GM12878 (cell line): ENCODE measurements around the gene ACACB. TPM values are rescaled to one million over a fixed set of nuclear protein-coding genes. Genes with fewer than 3 reads are reported as not detected.

Experiments
- ATAC-seq: fragments of 200-7000 bp; cut with Tn5 transposase; 3 replicates; pipeline ENCODE4 v1.9.1; 2020; ENCODE audit warnings: mild to moderate bottlenecking, moderate library complexity
- BruUV-seq: library from RNA; stranded (reverse); fragments of 400-500 nt; replicated peaks from 2 replicates; lab custom pipeline; 2021; lab: Mats Ljungman, UMichigan
- CTCF ChIA-PET: fragments of 300-600 bp; sonication (Branson Sonifier 250); formaldehyde crosslinking; extraction: SDS; loops from one replicate; lab custom pipeline; 2021; ENCODE audit warnings: inconsistent platforms; lab: Yijun Ruan, JAX
- POLR2A ChIA-PET: fragments of 350-600 bp; formaldehyde crosslinking; extraction: SDS; loops from one replicate; lab custom pipeline; 2021; ENCODE audit warnings: inconsistent platforms; lab: Charles Lee
- RAD21 ChIA-PET: fragments of 300-600 bp; sonication (Branson Sonifier 250); formaldehyde crosslinking; loops from one replicate; lab custom pipeline; 2023; ENCODE audit warnings: antibody characterized with exemption; ENCODE audit not compliant: unreplicated experiment; lab: Charles Lee
- SMC1A ChIA-PET: fragments of 300-600 bp; sonication (Branson Sonifier 250); formaldehyde crosslinking; loops from one replicate; lab custom pipeline; 2023; ENCODE audit not compliant: unreplicated experiment, uncharacterized antibody; lab: Charles Lee
- DNase-seq: peaks from one replicate; pipeline ENCODE4 v3.0.0-alpha.2; 2011; ENCODE audit warnings: low read depth, low spot score
- FAIRE-seq: peaks from 3 replicates; lab custom pipeline; 2011; peaks lifted over from hg19 to GRCh38; lab: Jason Lieb, UNC
- H2AFZ ChIP-seq: 2 replicates; pipeline ENCODE4 v1.6.0; 2011; ENCODE audit warnings: low read depth, low read length, control low read depth; ENCODE audit not compliant: control insufficient read depth
- H3K27ac ChIP-seq: 2 replicates; pipeline ENCODE4 v1.5.1; 2011; ENCODE audit warnings: control low read depth; ENCODE audit not compliant: control insufficient read depth, insufficient read depth
- H3K27me3 ChIP-seq, 2 experiments: replicated peaks in 1 of 2; 2 replicates each; pipeline versions ENCODE4 v1.6.0 to v1.6.1; 2011; ENCODE audit warnings: low read length in 1 of 2; ENCODE audit not compliant: control insufficient read depth in 2 of 2, insufficient read depth in 2 of 2
- H3K36me3 ChIP-seq, 2 experiments: 2 replicates each; pipeline ENCODE4 v1.5.1; 2011; ENCODE audit warnings: low read length in 1 of 2; ENCODE audit not compliant: control insufficient read depth in 2 of 2, insufficient read depth in 2 of 2
- H3K4me1 ChIP-seq: 2 replicates; pipeline ENCODE4 v1.6.1; 2011; ENCODE audit warnings: mild to moderate bottlenecking, low read length, moderate library complexity, mixed read lengths; ENCODE audit not compliant: control insufficient read depth, insufficient read depth
- H3K4me2 ChIP-seq: 2 replicates; pipeline ENCODE4 v1.6.0; 2011; ENCODE audit warnings: control low read depth; ENCODE audit not compliant: control insufficient read depth, insufficient read depth
- H3K4me3 ChIP-seq: fragments of 200-600 bp; sonication (generic); 2 replicates; pipeline ENCODE4 v1.5.1; 2016
- H3K79me2 ChIP-seq: 2 replicates; pipeline ENCODE4 v1.6.0; 2011; ENCODE audit warnings: low read length; ENCODE audit not compliant: control insufficient read depth, insufficient read depth
- H3K9ac ChIP-seq: 2 replicates; pipeline ENCODE4 v1.8.0; 2011; ENCODE audit warnings: low read length, control low read depth, mixed read lengths; ENCODE audit not compliant: control insufficient read depth, insufficient read depth
- H3K9me3 ChIP-seq: replicated peaks from 3 replicates; pipeline ENCODE4 v1.5.1; 2011; ENCODE audit warnings: mild to moderate bottlenecking, low read length; ENCODE audit not compliant: control insufficient read depth, insufficient read depth
- H4K20me1 ChIP-seq: 2 replicates; pipeline ENCODE4 v1.6.0; 2011; ENCODE audit not compliant: control insufficient read depth, insufficient read depth
- CHD4 ChIP-seq: fragments of 200-600 bp; sonication (generic); IDR thresholded peaks from 2 replicates; pipeline ENCODE4 v1.6.1; 2016; ENCODE audit warnings: mild to moderate bottlenecking
- ETV6 ChIP-seq, 2 experiments: fragments of 450-650 bp in 1 of 2; IDR thresholded peaks in 1 of 2; conservative IDR thresholded peaks in 1 of 2; 2 replicates each; pipeline ENCODE4 v1.6.1; 2014; ENCODE audit warnings: antibody characterized with exemption in 1 of 2, borderline replicate concordance in 1 of 2, low read depth in 1 of 2, mild to moderate bottlenecking in 1 of 2, moderate library complexity in 1 of 2
- GATAD2B ChIP-seq: fragments of 450-650 bp; conservative IDR thresholded peaks from 2 replicates; pipeline ENCODE4 v1.6.1; 2017; ENCODE audit warnings: low read depth, mild to moderate bottlenecking, moderate library complexity
- HDGF ChIP-seq: fragments of 450-650 bp; IDR thresholded peaks from 2 replicates; pipeline ENCODE4 v1.6.1; 2016; ENCODE audit warnings: antibody characterized with exemption
- RUNX3 ChIP-seq: IDR thresholded peaks from 2 replicates; pipeline ENCODE4 v1.6.1; 2012; ENCODE audit warnings: low read length, inconsistent platforms
- YY1 ChIP-seq: IDR thresholded peaks from 2 replicates; pipeline ENCODE4 v1.6.1; 2011; ENCODE audit warnings: low read depth, mild to moderate bottlenecking, low read length
- ZBTB4 ChIP-seq: fragments of 450-650 bp; formaldehyde crosslinking; IDR thresholded peaks from 2 replicates; pipeline ENCODE4 v1.4.0; 2022; ENCODE audit warnings: mild to moderate bottlenecking, moderate library complexity
- ZSCAN29 ChIP-seq: fragments of 450-650 bp; IDR thresholded peaks from 2 replicates; pipeline ENCODE4 v1.6.1; 2017; ENCODE audit warnings: mild to moderate bottlenecking, moderate library complexity
- WGBS: methylation state at CpG from one replicate; pipeline ENCODE4 v1.1.6; 2016; ENCODE audit warnings: low lambda C conversion rate; ENCODE audit not compliant: insufficient replicate concordance, insufficient coverage; ENCODE audit errors: missing lambda C conversion rate; 5-methylcytosine and 5-hydroxymethylcytosine counted together
- in situ Hi-C: fragments of 300-500 bp; cut with MboI; formaldehyde crosslinking; loops from 9 replicates; pipeline ENCODE4 v1.14.3; 2018; ENCODE audit warnings: mixed read lengths
- intact Hi-C: fragments of 100-400 bp; cut with micrococcal nuclease; formaldehyde crosslinking; loops from one replicate; pipeline ENCODE4 v1.14.2; 2022; ENCODE audit not compliant: unreplicated experiment
- polyA plus RNA-seq, 11 experiments: library from polyadenylated mRNA; depleted of rRNA in 4 of 11; unstranded in 6 of 11; stranded (reverse) in 5 of 11; fragments of >200 nt; fragmentation: Nextera tagmentation in 4 of 11; fragmentation: Illumina TruSeq in 1 of 11; extraction: Ambion mirVana in 4 of 11; extraction: Trizol in 1 of 11; gene quantifications; 1 replicate in 1 of 11; 2 replicates in 10 of 11; pipeline versions ENCODE4 v1.2.1 to v1.2.3, GENCODE V29; 2011 to 2016; ENCODE audit warnings: inconsistent platforms in 2 of 11, missing spikeins in 2 of 11, low read depth in 1 of 11
- total RNA-seq, 4 experiments: library from RNA; depleted of rRNA in 3 of 4; stranded (reverse); fragments of >200 nt in 3 of 4; fragmentation: Illumina TruSeq in 1 of 4; extraction: Trizol in 1 of 4; gene quantifications; 2 replicates each; pipeline versions ENCODE4 v1.2.1 to v1.2.3, GENCODE V29; 2013 to 2021

Gene ACACB
- total and polyA plus RNA-seq, 10 of the 15 experiments (the other 5 are each of a cell fraction or from before 2014, with no cell fraction given), result 0.05 to 1.9 (median 0.38) TPM; not detected in 2

DNA sequence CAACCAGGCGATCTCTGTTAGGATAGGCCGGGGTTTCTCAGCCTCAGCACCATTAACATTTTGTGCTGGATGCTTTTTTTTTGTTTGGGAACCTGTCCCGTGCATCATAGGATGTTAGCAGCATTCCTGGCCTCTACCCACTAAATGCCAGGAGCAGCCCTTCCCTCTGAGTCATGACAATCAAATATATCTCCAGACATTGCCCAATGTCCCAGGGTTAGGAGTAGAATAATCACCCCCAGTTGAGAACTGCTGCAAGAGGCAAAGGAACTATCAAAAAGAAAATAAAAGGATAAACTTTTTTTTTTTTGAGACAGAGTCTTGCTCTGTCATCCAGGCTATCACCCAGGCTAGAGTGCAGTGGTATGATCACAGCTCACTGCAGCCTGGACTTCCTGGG, 76.0 kb downstream of the ACACB start:
- in situ Hi-C loops (no loop called here), intact Hi-C loops (no loop called here)
- WGBS, result 53% methylated on average over 3 of the region's 3 CpGs
- ChIA-PET CTCF (no interaction called here), RAD21 (no interaction called here), POLR2A (no interaction called here), SMC1A (no interaction called here)
- Histone ChIP-seq H3K9me3 (no peaks in the 10 kb centered on the region), H4K20me1 (no peaks in the 10 kb centered on the region), H3K4me3 (no peak overlapping the region), H3K4me2 (no peak overlapping the region), H3K36me3 (no peaks in the 10 kb centered on the region; a peak in 1 of 4 replicates), H3K79me2 (no peaks in the 10 kb centered on the region), H3K27me3 (no peaks in the 10 kb centered on the region), H3K27ac (no peak overlapping the region), H2AFZ (no peak overlapping the region), H3K9ac (no peak overlapping the region), H3K4me1 (no peaks in the 10 kb centered on the region)
- ATAC-seq, result no peak
- BruUV-seq, result no TSS peak
- no peak for DNase-seq
- no peak for FAIRE-seq
- TF ChIP-seq ZBTB4 (CRISPR knock-in tag) (no peak), ZSCAN29 (no peak)

GRCh38 chr12:109193896-109194295, 77.5 kb downstream of the ACACB start:
- POLR2A ChIA-PET, result no interaction called here
- ATAC-seq (no peak), DNase-seq (no peak), FAIRE-seq (no peak)
- WGBS, result 63% methylated on average over 8 of the region's 8 CpGs
- H3K4me1 ChIP-seq, result no peaks in the 10 kb centered on the region
- H3K9me3 ChIP-seq, result no peaks in the 10 kb centered on the region
- H3K27ac ChIP-seq, result no peak overlapping the region
- no TSS peak for BruUV-seq
- intact Hi-C loops (no loop called here), in situ Hi-C loops (no loop called here)
- SMC1A ChIA-PET, result no interaction called here
- H3K9ac ChIP-seq, result no peak overlapping the region
- H4K20me1 ChIP-seq, result no peaks in the 10 kb centered on the region
- no peaks in the 10 kb centered on the region for H3K27me3 ChIP-seq
- RAD21 ChIA-PET, result no interaction called here
- CTCF ChIA-PET, result no interaction called here
- H3K4me3 ChIP-seq, result no peak overlapping the region
- H3K36me3 ChIP-seq, result no peaks in the 10 kb centered on the region; a peak in 1 of 4 replicates
- TF ChIP-seq ETV6 (conservative IDR thresholded peaks at IDR 0.05 in 1 of 2, IDR thresholded peaks at IDR 0.05 in 1 of 2; ENCODE audit: borderline replicate concordance in 1 of 2, low read depth in 1 of 2), result no peak
- TF ChIP-seq RUNX3, result no peak
- no peak for TF ChIP-seq YY1
- TF ChIP-seq GATAD2B, result no peak
- no peak for TF ChIP-seq CHD4
- no peak for TF ChIP-seq HDGF
- no peak overlapping the region for H2AFZ ChIP-seq
- H3K79me2 ChIP-seq, result no peaks in the 10 kb centered on the region
- no peak overlapping the region for H3K4me2 ChIP-seq
